Measurements from ENCODE around the gene BICDL2. TPM values are rescaled to one million over a fixed set of nuclear protein-coding genes. Genes with fewer than 3 reads are reported as not detected.
A peak's percentile ranks its signal among the peaks of the same experiment; 100 is the strongest.

The BICDL2 gene
- total RNA-seq, 1 experiment from 2014 or later: not detected

DNA sequence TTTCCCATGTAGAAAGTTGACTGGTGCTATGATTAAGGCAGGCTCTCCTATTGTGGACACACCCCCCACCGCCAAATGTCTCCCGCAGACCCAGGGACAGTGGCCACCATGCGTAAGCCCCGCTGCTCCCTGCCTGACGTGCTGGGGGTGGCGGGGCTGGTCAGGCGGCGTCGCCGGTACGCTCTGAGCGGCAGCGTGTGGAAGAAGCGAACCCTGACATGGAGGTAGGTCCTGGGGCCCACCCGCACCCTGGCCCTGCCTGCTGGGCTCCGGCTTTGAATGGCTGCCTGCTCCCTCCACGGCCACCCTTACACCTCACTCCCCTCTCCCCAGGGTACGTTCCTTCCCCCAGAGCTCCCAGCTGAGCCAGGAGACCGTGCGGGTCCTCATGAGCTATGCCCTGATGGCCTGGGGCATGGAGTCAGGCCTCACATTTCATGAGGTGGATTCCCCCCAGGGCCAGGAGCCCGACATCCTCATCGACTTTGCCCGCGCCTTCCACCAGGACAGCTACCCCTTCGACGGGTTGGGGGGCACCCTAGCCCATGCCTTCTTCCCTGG is 13.3 kb upstream of the BICDL2 start:
- no peak for DNase-seq (ENCODE audit: low read depth)

GRCh38 chr16:3047387-3047720 is 10.6 kb upstream of the BICDL2 start:
- no peak for DNase-seq (ENCODE audit: low read depth)

DNA sequence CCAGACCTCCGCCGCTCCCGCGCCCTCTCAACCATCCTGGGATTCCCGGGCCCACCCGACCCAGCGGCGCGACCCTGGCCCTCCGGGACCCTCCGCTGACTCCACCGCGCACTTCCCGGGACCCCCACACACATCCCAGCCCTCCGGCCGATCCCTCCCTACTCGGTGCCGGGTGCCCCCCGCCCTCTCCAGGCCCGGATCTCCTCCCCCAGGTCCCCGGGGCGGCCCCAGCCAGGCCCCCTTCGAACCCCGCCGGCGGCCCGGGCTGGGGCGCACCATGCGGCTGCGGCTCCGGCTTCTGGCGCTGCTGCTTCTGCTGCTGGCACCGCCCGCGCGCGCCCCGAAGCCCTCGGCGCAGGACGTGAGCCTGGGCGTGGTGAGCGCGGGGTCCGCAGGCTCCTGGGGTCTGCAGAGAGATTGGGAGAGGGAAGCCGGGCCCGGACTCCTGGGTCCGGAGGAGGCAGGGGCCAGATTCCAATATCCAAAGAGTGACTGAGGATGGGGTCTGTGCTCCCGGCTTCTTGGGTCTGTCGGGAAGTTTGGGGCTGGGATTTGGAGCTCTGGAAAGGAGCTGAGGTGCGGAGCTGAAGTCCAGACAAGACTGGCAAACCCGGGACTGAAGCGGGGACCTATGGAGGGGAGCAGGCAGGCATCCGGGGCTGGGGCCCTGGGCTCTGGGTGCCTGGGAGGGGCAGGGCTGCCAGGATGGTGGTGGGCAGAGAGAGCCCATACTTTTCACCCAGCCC is 10.1 kb upstream of the BICDL2 start:
- DNase-seq (ENCODE audit: low read depth): no peak

GRCh38 chr16:3045758-3046640 is 9.3 kb upstream of the BICDL2 start, which contains the start of gene MMP25:
MMP25 (plus strand) TSS chr16:3046561; CDS start chr16:3046918, 357 bp downstream.
- no peak for DNase-seq (ENCODE audit: low read depth)

DNA sequence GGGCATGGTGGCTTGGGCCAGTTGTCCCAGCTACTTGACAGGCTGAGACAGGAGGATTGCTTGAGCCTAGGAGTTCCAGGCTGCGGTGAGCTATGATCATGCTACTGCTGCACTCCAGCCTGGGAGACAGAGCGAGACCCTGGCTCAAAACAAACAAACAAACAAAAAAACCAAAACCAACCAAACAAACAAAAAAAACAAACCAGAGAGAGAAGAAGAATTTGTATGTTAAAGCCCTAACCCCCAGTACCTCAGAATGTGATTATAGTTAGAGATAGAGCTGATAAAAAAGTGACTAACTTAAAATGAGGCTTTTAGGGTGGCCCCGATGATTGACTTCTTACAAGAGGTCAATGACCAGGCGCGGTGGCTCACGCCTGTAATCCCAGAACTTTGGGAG is 8.0 kb upstream of the BICDL2 start:
- DNase-seq (ENCODE audit: low read depth): no peak

DNA sequence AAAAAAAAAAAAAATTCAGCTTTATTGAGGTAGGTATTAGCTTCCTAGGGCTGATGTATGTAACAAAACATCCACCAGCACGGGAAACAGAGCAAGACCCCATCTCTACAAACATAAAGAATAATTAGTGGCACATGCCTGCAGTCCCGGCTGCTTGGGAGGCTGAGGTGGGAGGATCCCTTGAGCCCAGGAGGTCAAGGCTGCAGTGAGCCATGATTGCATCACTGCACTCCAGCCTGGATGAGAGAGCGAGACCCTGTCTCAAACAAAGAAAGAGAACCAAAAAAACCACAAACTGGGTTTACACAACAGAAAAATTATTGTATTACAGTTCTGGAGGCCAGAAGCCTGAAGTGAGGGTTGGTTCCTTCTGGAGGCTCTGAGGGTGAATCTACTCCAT is 5.6 kb upstream of the BICDL2 start:
- DNase-seq (ENCODE audit: low read depth): no peak

GRCh38 chr16:3038896-3039295 is 2.2 kb upstream of the BICDL2 start:
- DNase-seq (ENCODE audit: low read depth): no peak

- no peak for DNase-seq (ENCODE audit: low read depth)
These were observed 1.5 kb upstream of the BICDL2 start for GRCh38 chr16:3038256-3038655.

DNA sequence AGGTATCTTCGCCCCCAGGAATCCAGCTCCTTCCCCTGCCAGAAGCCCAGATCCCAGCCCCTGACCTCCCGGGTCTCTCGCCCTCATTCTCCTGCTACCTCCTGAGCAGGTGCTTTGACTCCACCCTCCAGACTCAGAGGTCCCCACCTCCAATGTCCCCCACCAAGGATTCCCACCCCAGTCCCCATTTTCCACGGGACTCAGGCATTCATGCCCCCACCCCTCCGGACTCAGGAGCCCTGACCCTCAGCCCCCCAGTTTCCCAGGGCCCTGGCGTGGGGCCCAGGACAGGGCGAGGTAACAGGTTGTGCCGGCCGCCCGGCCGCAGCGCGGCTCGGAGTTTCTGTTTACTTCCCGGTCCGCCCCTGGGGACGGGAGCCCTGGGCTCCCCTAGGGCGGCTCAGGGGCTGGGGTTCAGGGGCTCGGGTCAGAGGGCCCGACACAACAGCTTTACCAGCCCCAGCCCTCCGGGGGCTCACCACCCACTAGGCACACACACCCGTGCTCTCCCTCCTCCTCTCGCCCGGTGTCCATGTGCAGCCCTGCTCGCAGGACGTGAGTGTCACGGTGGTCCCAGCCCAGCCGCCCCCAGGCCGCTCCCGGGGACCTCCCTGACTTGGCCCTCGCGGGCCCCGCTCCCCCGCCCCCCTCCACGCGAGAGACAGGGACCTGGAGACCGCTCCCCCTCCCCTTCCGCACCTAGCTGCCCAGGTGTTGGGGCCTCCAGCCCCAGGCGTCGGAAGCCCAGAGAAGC is 595 bp downstream of the BICDL2 start:
- DNase-seq (ENCODE audit: low read depth): no peak

DNA sequence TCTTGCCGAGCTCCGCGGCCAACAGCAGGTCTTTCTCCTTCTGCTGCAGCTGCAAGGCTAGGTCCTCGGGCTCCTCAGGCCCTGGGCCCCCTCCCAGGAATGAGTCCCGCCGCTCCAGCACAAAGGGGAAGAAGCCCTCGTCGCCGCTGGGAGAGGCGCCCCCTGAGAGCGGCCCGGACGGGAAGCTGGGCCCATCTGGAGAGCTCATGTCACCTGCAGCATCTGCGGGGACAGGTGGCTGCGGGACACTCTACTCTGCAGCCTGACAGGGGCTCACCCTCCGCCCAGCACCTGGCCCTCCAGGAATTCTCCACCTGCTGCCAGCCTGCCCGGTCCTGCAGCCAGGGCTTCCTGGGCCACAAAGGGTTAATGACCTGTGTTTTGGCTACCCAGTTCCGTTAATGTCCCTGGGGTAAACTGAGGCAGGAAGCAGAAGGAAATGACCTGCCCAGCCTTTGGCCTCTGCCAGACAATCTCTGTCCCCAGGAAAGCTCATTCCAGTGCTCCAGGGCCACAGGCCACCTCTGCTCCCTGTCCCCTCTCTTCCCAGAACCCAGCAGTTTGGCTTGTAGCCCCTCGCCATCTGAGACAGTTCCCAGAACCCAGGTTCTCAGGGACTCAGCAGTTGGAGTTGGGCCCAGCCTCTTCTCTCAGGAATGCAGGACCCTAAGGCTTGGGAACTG is 1.3 kb downstream of the BICDL2 start:
- no peak for DNase-seq (ENCODE audit: low read depth)

GRCh38 chr16:3032624-3033023 is 4.1 kb downstream of the BICDL2 start:
- DNase-seq (ENCODE audit: low read depth): no peak

DNA sequence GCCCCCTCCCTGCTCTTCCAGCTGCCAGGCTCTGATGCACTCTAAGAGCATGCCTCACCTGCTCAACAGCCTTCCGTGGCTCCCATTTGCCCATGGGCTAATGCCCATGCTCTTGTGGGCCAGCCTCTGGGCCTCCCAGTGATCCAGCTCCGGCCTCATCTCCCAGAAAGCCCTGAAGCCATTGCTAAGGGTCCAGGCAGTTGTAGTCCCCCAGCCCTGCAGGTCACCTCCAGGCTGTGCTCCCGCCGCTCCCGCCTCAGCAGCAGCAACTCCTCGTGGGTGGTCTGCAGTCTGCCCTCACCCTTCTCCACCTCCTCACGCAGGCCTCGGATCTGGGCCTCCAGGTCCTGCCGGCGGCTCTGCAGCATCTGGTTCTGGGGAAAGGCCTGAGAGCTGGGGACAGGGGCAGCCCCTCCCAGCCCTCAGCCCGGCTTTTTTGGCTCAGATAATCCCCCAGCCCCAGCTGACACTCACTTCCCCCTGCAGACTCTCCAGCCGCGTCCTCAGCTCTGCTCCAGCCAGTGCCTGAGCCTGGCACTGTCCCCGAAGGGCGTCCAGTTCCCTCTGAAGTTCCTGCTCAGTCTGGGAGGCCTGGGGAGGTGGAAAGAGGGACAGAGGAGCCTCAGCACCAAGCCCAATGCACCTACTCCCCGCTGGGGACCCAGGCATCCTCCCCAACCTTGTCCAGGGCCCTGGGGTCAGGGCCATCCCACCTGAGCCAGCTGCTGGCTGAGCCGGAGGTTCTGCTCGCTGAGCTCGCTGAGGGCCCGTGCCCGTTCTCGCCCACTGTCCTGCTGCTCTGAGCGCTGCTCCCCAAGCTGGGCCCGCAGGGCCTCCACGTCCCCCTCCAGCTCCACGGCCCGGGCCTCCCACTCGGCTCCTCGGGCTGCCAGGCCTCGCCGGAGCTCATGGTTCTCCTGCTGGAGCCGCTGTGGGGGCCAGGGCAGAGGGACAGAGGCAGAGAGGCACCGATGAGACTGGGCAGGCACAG is 6.2 kb downstream of the BICDL2 start:
- no peak for DNase-seq (ENCODE audit: low read depth)

DNA sequence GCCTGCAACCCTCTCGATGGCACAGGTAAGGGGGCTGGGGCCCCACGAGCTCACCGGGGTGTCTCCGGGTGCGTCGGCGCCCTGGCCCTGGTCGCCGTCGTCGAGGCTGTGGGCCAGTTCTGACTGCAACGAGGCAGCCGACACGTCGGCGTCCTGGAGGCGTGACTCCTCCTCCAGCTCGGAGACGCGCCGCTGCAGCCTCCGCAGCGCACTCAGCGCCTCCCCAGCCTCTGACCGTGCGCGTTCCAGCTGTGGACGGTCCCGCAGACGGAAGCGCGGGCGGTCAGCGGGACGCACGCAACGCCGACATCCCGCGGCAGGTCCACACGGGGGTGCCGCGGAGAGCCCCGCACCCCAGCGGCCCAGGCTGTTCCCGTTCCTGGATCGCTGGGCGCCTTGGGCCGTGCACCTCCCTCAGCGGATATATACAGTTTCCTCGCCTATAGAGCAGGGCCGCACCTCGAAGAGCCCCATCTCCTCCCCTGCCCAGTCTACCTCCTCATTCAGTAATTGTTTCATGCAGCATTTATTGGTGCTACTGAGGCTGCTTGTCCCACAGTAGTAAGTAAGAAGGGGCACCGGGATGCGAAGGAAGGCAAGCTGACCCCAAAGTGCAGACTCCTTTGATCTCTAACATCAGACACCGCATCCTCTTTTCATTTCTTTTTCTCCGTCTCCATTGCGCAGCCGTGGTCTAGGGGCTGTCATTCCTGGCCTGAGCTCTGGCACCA is 7.1 kb downstream of the BICDL2 start:
- DNase-seq (ENCODE audit: low read depth): no peak

GRCh38 chr16:3028716-3029319 is 7.9 kb downstream of the BICDL2 start:
- DNase-seq (ENCODE audit: low read depth): no peak

DNA sequence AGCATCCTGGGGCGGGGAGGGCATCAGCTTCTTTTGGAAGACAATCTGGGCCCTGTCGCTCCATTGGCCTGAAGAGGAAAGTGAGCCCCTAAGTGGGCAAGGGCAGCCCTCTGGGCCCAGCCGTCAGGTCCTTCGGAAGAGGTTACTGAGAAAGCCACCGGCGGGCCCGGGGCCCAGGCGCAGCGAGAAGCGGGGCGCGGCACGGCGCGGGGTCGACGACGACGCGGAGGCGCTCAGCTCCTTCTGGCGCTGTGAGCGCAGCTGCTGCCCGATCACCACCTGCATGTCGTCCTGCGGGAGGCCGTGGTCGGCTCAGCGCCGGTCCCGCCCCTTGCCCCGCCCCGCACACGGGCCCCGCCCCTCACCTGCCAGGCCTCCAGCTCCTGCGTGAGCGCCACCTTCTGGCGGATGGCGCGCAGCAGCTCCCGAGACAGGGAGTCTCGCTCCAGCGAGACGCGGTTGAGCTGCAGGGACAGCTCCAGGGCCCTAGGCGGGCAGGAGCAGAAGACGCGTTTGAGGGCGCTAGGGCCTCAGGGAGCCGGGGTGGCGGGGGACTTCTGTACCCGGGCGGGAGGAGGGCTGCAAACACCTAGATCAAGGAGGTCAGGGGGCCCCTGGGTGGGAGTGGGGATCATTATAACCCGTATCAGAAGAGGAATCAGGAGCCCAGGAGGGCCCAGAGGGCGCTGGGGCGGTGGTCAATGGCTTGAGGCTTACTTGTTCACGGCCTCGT is 8.6 kb downstream of the BICDL2 start:
- DNase-seq (ENCODE audit: low read depth): peak; percentile 27

- DNase-seq (ENCODE audit: low read depth): peak; percentile 18
These were observed 9.3 kb downstream of the BICDL2 start for GRCh38 chr16:3027489-3027795.

GRCh38 chr16:3026609-3027488 is 9.9 kb downstream of the BICDL2 start:
- DNase-seq (ENCODE audit: low read depth): no peak

Measured in LHCN-M2 (cell line).